ENCODE results near the gene ERCC8.

Gene ERCC8

DNA sequence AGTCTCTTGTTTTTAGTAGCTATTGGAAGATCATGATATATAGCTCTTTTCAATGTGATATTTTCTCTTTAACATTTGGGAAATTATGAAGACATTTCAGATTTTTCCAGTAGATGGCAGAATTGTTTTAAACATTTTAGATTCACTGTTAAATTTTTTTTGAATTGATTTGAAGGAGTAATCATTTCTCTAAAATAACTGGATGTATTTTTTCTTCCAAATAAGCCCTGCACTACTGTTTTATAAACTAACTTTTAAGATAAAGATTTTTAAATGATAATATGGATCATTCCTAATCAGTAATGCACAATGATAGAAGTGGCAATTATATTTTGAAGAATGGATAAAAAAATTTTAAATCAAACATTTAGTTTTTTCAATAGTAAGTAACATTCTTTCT is 14.3 kb upstream of the ERCC8 start:
- no peak for TF ChIP-seq JUND (IDR thresholded peaks at IDR 0.05; ENCODE audit: low read depth)
- in situ Hi-C loops (cut with HindIII; ENCODE audit: low pct_unique_long_range_greater_than_20kb, low sequenced_read_pairs), result no loop called here
- peak in 1 of 2 experiments; percentile 40 for DNase-seq (ENCODE audit: low read depth in 1 of 2, low spot score in 1 of 2)

DNA sequence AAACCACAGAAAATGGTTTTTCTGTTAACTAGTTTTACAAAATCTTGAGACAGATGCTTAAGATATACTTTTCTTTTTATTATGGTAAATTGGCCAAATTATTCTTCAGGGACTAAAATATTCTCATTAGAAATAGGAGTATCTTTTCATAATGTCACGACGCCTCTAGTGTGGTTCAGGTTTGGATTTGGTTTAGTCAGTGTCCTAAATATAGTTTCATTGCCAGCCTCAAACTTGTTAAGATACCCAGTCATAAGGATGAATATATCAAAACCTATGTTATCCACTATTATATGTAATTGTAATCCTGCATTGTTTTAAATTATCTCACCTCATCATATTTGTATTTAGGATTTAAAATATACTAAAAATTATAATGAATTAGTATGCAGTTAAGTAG is 13.8 kb upstream of the ERCC8 start:
- in situ Hi-C loops (cut with HindIII; ENCODE audit: low pct_unique_long_range_greater_than_20kb, low sequenced_read_pairs), result no loop called here
- no peak for TF ChIP-seq JUND (IDR thresholded peaks at IDR 0.05; ENCODE audit: low read depth)
- DNase-seq (ENCODE audit: low read depth in 1 of 2, low spot score in 1 of 2), result no peak

DNA sequence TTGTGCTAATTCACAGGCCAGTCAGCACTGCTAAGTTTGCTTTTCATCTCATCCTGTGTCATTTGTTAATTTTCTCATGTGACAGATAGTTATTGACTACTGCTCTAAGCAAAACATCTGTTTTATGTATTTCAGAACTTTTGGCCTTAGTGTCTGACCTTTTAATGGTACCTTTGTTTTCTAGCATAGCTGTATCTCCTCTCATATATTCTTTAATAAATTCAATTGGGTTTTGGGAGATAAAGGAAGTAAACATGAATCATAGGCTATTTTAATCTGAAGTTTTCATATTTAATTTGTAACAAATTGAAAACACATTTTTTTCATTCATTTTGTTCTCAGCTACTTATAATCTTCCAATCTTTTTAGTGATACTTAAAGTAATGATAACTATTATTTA is 13.2 kb upstream of the ERCC8 start:
- TF ChIP-seq JUND (IDR thresholded peaks at IDR 0.05; ENCODE audit: low read depth), result no peak
- in situ Hi-C loops (cut with HindIII; ENCODE audit: low pct_unique_long_range_greater_than_20kb, low sequenced_read_pairs), result no loop called here
- DNase-seq (ENCODE audit: low read depth in 1 of 2, low spot score in 1 of 2), result no peak

DNA sequence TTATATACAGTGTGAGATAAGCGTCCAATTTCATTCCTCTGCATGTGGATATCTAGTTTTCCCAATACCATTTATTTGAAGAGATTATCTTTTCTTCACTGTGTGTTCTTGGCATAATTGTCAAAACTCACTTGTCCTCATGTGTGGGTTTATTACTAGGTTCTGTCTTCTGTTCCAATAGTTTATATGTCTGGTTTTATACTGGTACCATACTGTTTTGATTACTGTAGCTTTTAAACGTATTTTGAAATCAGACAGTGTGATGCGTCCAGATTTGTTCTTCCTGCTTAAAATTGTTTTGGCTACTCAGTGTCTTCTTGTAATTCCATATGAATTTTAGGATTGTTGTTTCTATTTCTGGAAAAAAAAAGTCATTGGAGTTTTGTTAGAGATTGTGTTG is 10.4 kb upstream of the ERCC8 start:
- DNase-seq (ENCODE audit: low read depth in 1 of 2, low spot score in 1 of 2), result no peak
- TF ChIP-seq JUND (IDR thresholded peaks at IDR 0.05; ENCODE audit: low read depth), result no peak
- in situ Hi-C loops (cut with HindIII; ENCODE audit: low pct_unique_long_range_greater_than_20kb, low sequenced_read_pairs), result no loop called here

DNA sequence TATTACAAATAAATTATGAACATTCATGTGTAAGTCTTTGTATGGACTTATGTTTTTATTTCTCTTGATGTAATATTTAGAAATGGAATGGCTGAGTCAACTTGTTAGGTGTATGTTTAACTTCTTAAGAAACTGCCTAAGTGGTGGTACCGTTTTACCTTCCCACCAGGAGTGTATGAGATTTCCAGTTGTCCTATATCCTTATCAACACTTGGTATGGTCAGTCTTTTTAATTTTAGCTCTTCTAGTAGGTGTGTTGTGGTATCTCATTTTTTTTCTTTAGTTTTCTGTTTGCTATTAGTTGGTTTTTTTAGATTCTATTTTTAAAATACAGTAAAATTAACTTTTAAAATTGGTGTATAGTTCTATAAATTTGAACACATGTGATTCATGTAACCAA is 3.9 kb upstream of the ERCC8 start:
- in situ Hi-C loops (cut with HindIII; ENCODE audit: low pct_unique_long_range_greater_than_20kb, low sequenced_read_pairs), result no loop called here
- no peak for DNase-seq (ENCODE audit: low read depth in 1 of 2, low spot score in 1 of 2)
- TF ChIP-seq JUND (IDR thresholded peaks at IDR 0.05; ENCODE audit: low read depth), result no peak

DNA sequence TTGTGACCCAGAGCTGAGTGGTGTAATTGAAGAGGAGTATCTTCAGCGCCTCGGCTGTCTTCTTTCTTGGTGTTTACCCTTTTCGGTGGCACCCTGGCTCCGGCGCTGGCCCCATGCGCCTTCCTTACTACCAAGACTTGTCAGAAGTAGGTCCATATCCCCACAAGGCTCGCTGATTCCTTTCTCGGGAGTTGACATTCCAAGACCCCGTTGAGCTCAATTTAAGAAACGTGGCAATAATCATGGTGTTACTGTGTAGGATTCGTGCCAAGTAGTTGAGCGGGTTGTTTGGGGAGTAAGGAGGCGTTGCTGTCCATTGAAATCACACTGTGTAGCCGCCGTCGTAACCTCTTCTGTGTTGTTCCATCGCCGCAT is 930 bp upstream of the ERCC8 start:
- in situ Hi-C loops (cut with HindIII; ENCODE audit: low pct_unique_long_range_greater_than_20kb, low sequenced_read_pairs), result no loop called here
- TF ChIP-seq JUND (IDR thresholded peaks at IDR 0.05; ENCODE audit: low read depth), result no peak
- DNase-seq (ENCODE audit: low read depth in 1 of 2, low spot score in 1 of 2), result peak; percentile 29 to 61

DNA sequence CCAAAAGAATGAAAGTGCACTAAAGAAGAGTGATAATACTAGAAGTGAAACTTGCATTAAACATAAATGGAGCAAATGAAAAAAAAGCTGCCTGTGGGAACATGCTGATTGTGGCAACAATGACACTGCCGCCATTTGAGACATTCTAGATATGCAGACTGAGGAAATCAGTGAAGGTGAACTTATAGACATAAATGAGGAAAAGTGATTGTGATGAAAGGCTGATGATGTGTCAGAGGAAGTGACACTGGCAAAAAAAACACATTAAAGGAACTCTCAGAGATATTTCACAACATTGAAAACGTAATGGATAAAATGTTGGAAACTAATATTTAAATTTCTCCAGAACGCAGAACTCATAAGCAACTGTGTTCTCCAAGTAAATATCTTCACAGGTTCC is 1.2 kb downstream of the ERCC8 start:
- DNase-seq (ENCODE audit: low read depth in 1 of 2, low spot score in 1 of 2), result no peak
- in situ Hi-C loops (cut with HindIII; ENCODE audit: low pct_unique_long_range_greater_than_20kb, low sequenced_read_pairs), result no loop called here
- no peak for TF ChIP-seq JUND (IDR thresholded peaks at IDR 0.05; ENCODE audit: low read depth)

DNA sequence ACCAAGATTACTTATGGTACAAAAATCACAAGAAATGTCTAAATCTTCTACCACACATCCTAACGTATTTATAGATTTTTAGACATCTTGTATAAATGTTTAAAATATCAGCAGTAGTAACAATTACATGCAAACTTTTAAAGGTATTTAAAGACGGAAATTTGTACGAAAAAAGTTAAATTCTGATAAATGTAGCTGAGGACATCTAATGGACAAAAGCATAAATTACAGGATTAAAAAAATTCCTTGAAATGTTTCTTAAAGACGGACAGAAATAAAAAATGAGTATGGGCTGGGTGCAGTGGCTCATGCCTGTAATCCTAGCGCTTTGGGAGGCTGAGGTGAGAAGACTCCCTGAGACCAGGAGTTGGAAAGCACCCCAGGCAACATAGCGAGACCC is 15.8 kb downstream of the ERCC8 start:
- DNase-seq (ENCODE audit: low read depth in 1 of 2, low spot score in 1 of 2), result no peak
- no peak for TF ChIP-seq JUND (IDR thresholded peaks at IDR 0.05; ENCODE audit: low read depth)
- in situ Hi-C loops (cut with HindIII; ENCODE audit: low pct_unique_long_range_greater_than_20kb, low sequenced_read_pairs), result no loop called here

DNA sequence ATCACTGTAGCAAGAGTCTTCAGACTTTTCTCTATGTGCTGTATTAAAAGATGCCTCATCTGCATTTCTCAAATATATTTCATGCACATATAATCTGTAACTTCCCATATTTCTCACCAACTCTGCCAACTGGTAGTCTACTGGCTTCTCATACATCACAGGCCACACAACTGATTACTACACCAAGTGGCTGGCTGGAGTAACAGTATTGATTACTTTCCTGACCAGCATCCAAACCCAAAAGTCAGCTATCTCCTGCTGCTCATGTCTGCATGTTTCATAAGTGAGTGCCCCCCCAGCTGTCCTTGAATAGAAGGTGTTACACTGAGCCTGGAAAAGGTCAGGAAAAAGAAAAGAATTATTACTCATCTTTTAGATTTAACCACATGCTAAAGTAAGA is 17.4 kb downstream of the ERCC8 start:
- no peak for TF ChIP-seq JUND (IDR thresholded peaks at IDR 0.05; ENCODE audit: low read depth)
- DNase-seq (ENCODE audit: low read depth in 1 of 2, low spot score in 1 of 2), result no peak
- in situ Hi-C loops (cut with HindIII; ENCODE audit: low pct_unique_long_range_greater_than_20kb, low sequenced_read_pairs), result no loop called here

DNA sequence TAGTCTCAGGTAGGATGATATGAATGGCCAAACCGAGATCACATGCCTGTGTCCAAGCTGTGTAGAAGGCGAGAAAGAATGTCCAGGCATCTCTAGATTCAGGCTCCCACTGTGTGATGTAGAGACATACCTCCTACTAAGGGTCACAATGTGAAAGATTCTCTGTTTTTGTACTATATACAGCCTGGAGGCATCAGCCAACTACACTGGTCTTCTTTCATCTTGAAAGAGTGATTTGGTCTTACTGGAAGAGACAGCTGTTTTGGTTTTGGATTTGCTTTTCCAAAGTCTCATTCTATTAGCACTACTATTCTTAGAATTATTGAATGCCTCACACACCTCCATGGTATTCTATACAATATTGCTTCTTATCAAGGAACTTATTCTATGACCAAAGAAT is 26.4 kb downstream of the ERCC8 start:
- no peak for TF ChIP-seq JUND (IDR thresholded peaks at IDR 0.05; ENCODE audit: low read depth)
- DNase-seq (ENCODE audit: low read depth in 1 of 2, low spot score in 1 of 2), result no peak
- in situ Hi-C loops (cut with HindIII; ENCODE audit: low pct_unique_long_range_greater_than_20kb, low sequenced_read_pairs), result no loop called here

DNA sequence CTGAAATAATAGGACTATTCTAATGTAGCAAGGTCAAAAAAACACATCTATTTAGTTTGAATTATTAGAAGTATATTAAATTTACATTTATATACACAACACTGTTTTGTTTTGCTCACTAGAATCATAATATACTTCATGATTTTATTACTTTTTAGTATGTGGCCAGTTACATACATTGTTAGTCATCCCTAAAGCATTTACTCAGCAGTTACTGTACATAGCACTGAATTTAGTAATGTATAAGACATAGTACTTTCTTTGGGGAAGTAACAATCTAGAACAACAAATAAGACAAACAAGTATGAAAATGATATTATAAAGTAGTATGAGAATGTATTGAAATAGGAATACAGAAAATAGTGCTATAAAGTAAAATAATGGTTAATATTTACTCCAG is 28.2 kb downstream of the ERCC8 start:
- TF ChIP-seq JUND (IDR thresholded peaks at IDR 0.05; ENCODE audit: low read depth), result no peak
- in situ Hi-C loops (cut with HindIII; ENCODE audit: low pct_unique_long_range_greater_than_20kb, low sequenced_read_pairs), result no loop called here
- DNase-seq (ENCODE audit: low read depth in 1 of 2, low spot score in 1 of 2), result no peak

DNA sequence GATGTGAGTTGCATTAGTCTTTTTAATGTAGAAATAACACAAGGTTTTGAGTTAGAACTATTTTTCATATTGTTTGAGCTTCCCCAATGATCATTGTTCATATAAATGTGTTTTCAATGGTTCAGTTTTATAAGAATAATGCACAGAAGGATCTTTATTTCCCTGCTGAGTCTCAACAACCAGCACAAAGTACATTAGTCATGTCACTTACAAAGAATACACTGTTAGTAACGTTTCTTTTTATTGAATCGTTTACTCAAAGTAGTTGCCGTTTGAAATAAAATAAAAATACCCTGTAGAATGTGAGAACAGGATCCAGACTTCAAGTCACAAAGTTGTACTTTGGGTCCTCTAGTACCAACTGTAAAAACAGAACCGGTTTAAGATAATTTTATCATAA is 41.5 kb downstream of the ERCC8 start:
- TF ChIP-seq JUND (IDR thresholded peaks at IDR 0.05; ENCODE audit: low read depth), result no peak
- DNase-seq (ENCODE audit: low read depth in 1 of 2, low spot score in 1 of 2), result no peak
- in situ Hi-C loops (cut with HindIII; ENCODE audit: low pct_unique_long_range_greater_than_20kb, low sequenced_read_pairs), result no loop called here

DNA sequence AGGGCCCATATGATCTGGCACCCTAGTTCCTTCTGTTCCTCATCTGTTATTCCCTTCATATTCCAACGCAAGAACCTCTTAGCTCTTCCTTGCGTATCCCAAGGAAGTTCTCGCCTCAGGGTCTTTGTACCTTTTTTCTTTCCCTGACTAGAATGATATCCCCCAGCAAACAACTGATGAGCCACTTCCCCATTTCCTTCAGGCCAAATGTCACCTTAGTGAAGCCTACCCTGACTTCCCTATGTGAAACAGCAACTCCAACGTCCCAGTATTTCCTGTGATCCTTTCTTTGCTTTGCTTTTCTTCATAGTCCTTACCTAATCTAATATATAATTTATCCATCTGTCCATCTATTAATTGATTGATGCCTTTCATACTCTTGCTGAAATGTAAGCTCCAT is 47.9 kb downstream of the ERCC8 start:
- DNase-seq (ENCODE audit: low read depth in 1 of 2, low spot score in 1 of 2), result no peak
- no peak for TF ChIP-seq JUND (IDR thresholded peaks at IDR 0.05; ENCODE audit: low read depth)
- in situ Hi-C loops (cut with HindIII; ENCODE audit: low pct_unique_long_range_greater_than_20kb, low sequenced_read_pairs), result no loop called here

DNA sequence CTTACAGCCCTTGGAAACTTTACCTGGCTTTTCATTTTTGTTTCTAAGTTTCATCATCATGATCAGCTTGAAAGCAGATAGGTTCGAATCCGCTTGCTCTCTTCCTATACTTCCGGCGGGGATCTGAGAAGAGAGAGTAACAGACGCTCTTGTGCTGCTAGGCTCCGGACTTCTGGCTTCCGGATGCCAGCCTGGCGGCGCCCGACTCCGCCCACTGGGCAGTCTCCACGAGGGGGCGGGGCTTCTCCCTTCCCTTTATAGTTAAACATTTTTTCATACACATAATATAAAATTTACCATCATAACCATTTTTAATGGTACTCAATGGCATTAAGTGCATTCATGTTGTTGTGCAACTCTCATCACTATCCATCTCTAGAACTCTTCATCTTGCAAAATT is 51.3 kb downstream of the ERCC8 start:
- in situ Hi-C loops (cut with HindIII; ENCODE audit: low pct_unique_long_range_greater_than_20kb, low sequenced_read_pairs), result no loop called here
- DNase-seq (ENCODE audit: low read depth in 1 of 2, low spot score in 1 of 2), result no peak

DNA sequence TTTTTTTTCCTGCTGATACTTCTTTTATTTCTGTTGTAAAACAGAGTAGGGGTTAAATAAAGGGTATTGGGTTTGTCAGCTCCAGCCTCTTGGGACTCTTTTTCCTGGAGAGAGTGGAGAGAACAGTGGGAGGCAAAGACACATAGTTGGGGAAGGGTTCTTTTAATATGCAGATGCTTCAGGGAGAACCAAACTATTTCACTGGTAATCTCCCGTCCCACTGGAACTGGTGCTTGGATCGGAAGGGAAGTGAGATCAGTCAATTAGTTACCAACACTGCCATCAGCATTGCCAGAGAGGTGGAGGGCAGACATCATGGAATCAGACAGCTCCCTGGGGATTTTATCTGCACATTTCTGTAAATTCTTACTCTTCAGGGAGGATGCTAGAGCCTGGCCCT is 53.2 kb downstream of the ERCC8 start:
- DNase-seq (ENCODE audit: low read depth in 1 of 2, low spot score in 1 of 2), result no peak
- in situ Hi-C loops (cut with HindIII; ENCODE audit: low pct_unique_long_range_greater_than_20kb, low sequenced_read_pairs), result no loop called here
- TF ChIP-seq JUND (IDR thresholded peaks at IDR 0.05; ENCODE audit: low read depth), result no peak

More for the DNA sequence above, 51.3 kb downstream of the ERCC8 start:
- TF ChIP-seq JUND (IDR thresholded peaks at IDR 0.05; ENCODE audit: low read depth), result no peak

Measured in T47D (cell line).